SK-N-SH treated with all-trans-retinoic acid at 6 μM for 48 hours (cell line): ENCODE data around the gene NUP54.
A peak's percentile ranks its signal among the peaks of the same experiment; 100 is the strongest.

Experiments used
- ATAC-seq: fragments of 200-7000 bp; cut with Tn5 transposase; 3 replicates; pipeline ENCODE4 v1.9.1; 2020; ENCODE audit warnings: mild to moderate bottlenecking, moderate library complexity
- ARNTL ChIP-seq: fragments of 450-650 bp; formaldehyde crosslinking; IDR thresholded peaks from 2 replicates; pipeline ENCODE4 v1.5.0; 2020; ENCODE audit warnings: low read depth, mild to moderate bottlenecking, moderate library complexity, borderline replicate concordance
- BACH2 ChIP-seq: fragments of 250-450 bp; sonication (Bioruptor Pico); IDR thresholded peaks from 2 replicates; pipeline ENCODE4 v1.9.0; 2021; ENCODE audit warnings: mild to moderate bottlenecking, borderline replicate concordance
- CREB5 ChIP-seq: fragments of 250-450 bp; sonication (Bioruptor Pico); IDR thresholded peaks from 2 replicates; pipeline ENCODE4 v1.5.1; 2020; ENCODE audit warnings: low read depth, mild to moderate bottlenecking, moderate library complexity
- CSDC2 ChIP-seq: fragments of 250-450 bp; sonication (Bioruptor Pico); IDR thresholded peaks from 2 replicates; pipeline ENCODE4 v1.5.0; 2020; ENCODE audit warnings: mild to moderate bottlenecking, moderate library complexity
- ESRRG ChIP-seq: fragments of 250-450 bp; sonication (Bioruptor Pico); IDR thresholded peaks from 2 replicates; pipeline ENCODE4 v1.6.1; 2021; ENCODE audit warnings: mild to moderate bottlenecking
- ISL1 ChIP-seq: fragments of 250-450 bp; sonication (Bioruptor Pico); IDR thresholded peaks from 2 replicates; pipeline ENCODE4 v2.1.2; 2022; ENCODE audit warnings: mild to moderate bottlenecking, moderate library complexity
- OSR1 ChIP-seq: fragments of 250-450 bp; sonication (Bioruptor Pico); IDR thresholded peaks from 2 replicates; pipeline ENCODE4 v1.8.0; 2022; ENCODE audit warnings: moderate library complexity, mild to moderate bottlenecking, inconsistent platforms
- PATZ1 ChIP-seq: fragments of 250-450 bp; sonication (Bioruptor Pico); IDR thresholded peaks from 2 replicates; pipeline ENCODE4 v1.8.0; 2020; ENCODE audit warnings: mild to moderate bottlenecking, moderate library complexity, borderline replicate concordance
- POU6F1 ChIP-seq: fragments of 250-450 bp; sonication (Bioruptor Pico); IDR thresholded peaks from 2 replicates; pipeline ENCODE4 v1.8.0; 2021; ENCODE audit warnings: low read depth, mild to moderate bottlenecking, moderate library complexity, borderline replicate concordance
- PPARA ChIP-seq: fragments of 250-450 bp; sonication (Bioruptor Pico); IDR thresholded peaks from 2 replicates; pipeline ENCODE4 v1.5.0; 2020; ENCODE audit warnings: mild to moderate bottlenecking, borderline replicate concordance
- RARB ChIP-seq: fragments of 250-450 bp; sonication (Bioruptor Pico); IDR thresholded peaks from 2 replicates; pipeline ENCODE4 v1.8.0; 2021; ENCODE audit warnings: mild to moderate bottlenecking, moderate library complexity
- TCF4 ChIP-seq: fragments of 250-450 bp; sonication (Bioruptor Pico); IDR thresholded peaks from 2 replicates; pipeline ENCODE4 v1.8.0; 2021; ENCODE audit warnings: mild to moderate bottlenecking, moderate library complexity, borderline replicate concordance
- TOX ChIP-seq: fragments of 250-450 bp; sonication (Bioruptor Pico); IDR thresholded peaks from 2 replicates; pipeline ENCODE4 v1.8.0; 2021; ENCODE audit warnings: mild to moderate bottlenecking, moderate library complexity, borderline replicate concordance
- ZC3H10 ChIP-seq: fragments of 250-450 bp; sonication (Bioruptor Pico); IDR thresholded peaks from 2 replicates; pipeline ENCODE4 v1.5.1; 2021; ENCODE audit warnings: mild to moderate bottlenecking, moderate library complexity
- ZFP30 ChIP-seq: fragments of 450-650 bp; formaldehyde crosslinking; IDR thresholded peaks from 2 replicates; pipeline ENCODE4 v1.5.0; 2022; ENCODE audit warnings: mild to moderate bottlenecking, moderate library complexity
- ZNF565 ChIP-seq: fragments of 450-650 bp; formaldehyde crosslinking; conservative IDR thresholded peaks from 2 replicates; pipeline ENCODE4 v1.5.0; 2020; ENCODE audit warnings: low read depth, mild to moderate bottlenecking, moderate library complexity
- ZNF8 ChIP-seq: fragments of 450-650 bp; formaldehyde crosslinking; IDR thresholded peaks from 2 replicates; pipeline ENCODE4 v1.5.0; 2020; ENCODE audit warnings: mild to moderate bottlenecking, moderate library complexity
- TF ChIP-seq, protein P1 (sequence below): fragments of 250-450 bp; sonication (Bioruptor Pico); IDR thresholded peaks from 2 replicates; pipeline ENCODE4 v1.5.1; 2021; ENCODE audit warnings: mild to moderate bottlenecking, moderate library complexity

Gene NUP54

GRCh38 chr4:76083386-76083988, 64.7 kb downstream of the NUP54 start:
- no peak for ATAC-seq
- no peak for TF ChIP-seq ZNF8
- TF ChIP-seq BACH2 (CRISPR knock-in tag): no peak
- no peak for TF ChIP-seq PATZ1
- TF ChIP-seq RARB: no peak
- TF ChIP-seq ZNF565: no peak
- no peak for TF ChIP-seq OSR1
- TF ChIP-seq ESRRG: no peak
- no peak for TF ChIP-seq ZC3H10 (CRISPR knock-in tag)
- TF ChIP-seq, protein P1, sequence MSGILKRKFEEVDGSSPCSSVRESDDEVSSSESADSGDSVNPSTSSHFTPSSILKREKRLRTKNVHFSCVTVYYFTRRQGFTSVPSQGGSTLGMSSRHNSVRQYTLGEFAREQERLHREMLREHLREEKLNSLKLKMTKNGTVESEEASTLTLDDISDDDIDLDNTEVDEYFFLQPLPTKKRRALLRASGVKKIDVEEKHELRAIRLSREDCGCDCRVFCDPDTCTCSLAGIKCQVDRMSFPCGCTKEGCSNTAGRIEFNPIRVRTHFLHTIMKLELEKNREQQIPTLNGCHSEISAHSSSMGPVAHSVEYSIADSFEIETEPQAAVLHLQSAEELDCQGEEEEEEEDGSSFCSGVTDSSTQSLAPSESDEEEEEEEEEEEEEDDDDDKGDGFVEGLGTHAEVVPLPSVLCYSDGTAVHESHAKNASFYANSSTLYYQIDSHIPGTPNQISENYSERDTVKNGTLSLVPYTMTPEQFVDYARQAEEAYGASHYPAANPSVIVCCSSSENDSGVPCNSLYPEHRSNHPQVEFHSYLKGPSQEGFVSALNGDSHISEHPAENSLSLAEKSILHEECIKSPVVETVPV (CRISPR knock-in tag): no peak

- ATAC-seq: peak; percentile 34; the same call in 1 of the 3 replicates
- no peak for TF ChIP-seq BACH2 (CRISPR knock-in tag)
- TF ChIP-seq ESRRG: no peak
- no peak for TF ChIP-seq ZFP30 (CRISPR knock-in tag)
- TF ChIP-seq ZNF565: no peak
- no peak for TF ChIP-seq CSDC2 (CRISPR knock-in tag)
- TF ChIP-seq POU6F1 (CRISPR knock-in tag): no peak
- no peak for TF ChIP-seq TCF4
- no peak for TF ChIP-seq OSR1
- no peak for TF ChIP-seq PPARA (CRISPR knock-in tag)
- TF ChIP-seq ISL1 (CRISPR knock-in tag): no peak
- TF ChIP-seq, protein P1 (CRISPR knock-in tag): no peak
- no peak for TF ChIP-seq TOX (CRISPR knock-in tag)
- TF ChIP-seq CREB5 (CRISPR knock-in tag): no peak
- TF ChIP-seq RARB: no peak
- TF ChIP-seq ARNTL (CRISPR knock-in tag): no peak
Observed at GRCh38 chr4:76078033-76078613, 70.1 kb downstream of the NUP54 start.

DNA sequence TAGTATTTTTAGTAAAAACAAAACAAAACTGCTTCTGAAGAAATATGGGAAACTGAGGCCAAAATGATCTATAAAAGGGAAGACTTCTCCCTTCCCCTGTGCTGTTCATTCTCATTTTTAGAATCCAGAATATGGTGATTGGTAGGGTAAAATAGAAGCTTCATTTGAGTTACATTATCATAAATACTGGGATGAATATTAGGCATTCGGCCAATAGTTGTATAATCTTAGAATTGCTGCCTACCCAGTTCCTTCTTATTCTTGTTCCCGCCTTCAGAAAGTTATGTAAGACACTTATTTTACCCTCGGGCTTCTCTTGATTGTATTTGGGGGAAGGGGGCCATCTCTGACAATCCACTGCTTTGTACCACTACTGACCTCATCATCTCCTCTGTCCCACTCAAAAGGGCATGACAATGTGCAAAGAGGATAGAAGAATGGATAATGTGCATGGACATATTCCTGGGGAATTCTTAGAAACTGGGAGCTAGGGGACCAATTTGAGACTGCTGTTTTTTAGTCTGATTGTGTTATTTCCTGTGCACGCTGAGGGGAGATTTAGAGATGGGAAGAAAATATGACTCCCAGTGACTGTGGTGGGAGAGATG, 73.1 kb downstream of the NUP54 start:
- ATAC-seq: no peak
- TF ChIP-seq, protein P1 (CRISPR knock-in tag): no peak
- no peak for TF ChIP-seq RARB
- TF ChIP-seq ZNF8: no peak
